ENCODE measurements around the gene HDAC4.

GRCh38 chr2:239379641-239380170 lies 21.1 kb downstream of the HDAC4 start:
- TF ChIP-seq GATA3 (IDR thresholded peaks at IDR 0.05; ENCODE audit: low read depth, low read length), result no peak
- TF ChIP-seq GATA2 (IDR thresholded peaks at IDR 0.05; ENCODE audit: low read depth, low read length), result no peak

All from SH-SY5Y (cell line).